Measurements from ENCODE around the gene CFHR5.
"Not testable (repeated sequence)": the region's sequence is repeated elsewhere in the genome, so short reads cannot be mapped to it uniquely, and the experiment has no call there.

CFHR5 gene

DNA sequence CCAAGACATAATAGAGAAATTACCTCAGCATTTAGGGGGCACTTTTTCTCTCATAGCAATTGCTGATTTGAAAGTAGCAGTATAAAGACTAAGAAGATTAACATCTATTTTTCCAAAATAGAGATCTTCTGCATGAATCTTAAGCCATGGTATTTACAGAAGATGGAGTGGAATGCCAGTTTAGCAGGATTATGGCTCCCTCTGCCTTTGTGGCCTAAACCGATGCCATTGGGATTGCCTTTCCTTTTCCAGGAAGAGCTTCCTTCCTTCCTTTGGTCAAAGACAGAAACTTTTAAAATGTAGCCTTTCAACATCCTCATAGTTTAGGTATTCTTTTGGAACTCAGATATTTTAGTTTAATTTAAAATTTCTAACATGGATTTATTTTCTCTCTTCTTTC is 39.4 kb downstream of the CFHR5 start:
- TF ChIP-seq, protein P1, sequence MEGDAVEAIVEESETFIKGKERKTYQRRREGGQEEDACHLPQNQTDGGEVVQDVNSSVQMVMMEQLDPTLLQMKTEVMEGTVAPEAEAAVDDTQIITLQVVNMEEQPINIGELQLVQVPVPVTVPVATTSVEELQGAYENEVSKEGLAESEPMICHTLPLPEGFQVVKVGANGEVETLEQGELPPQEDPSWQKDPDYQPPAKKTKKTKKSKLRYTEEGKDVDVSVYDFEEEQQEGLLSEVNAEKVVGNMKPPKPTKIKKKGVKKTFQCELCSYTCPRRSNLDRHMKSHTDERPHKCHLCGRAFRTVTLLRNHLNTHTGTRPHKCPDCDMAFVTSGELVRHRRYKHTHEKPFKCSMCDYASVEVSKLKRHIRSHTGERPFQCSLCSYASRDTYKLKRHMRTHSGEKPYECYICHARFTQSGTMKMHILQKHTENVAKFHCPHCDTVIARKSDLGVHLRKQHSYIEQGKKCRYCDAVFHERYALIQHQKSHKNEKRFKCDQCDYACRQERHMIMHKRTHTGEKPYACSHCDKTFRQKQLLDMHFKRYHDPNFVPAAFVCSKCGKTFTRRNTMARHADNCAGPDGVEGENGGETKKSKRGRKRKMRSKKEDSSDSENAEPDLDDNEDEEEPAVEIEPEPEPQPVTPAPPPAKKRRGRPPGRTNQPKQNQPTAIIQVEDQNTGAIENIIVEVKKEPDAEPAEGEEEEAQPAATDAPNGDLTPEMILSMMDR (conservative IDR thresholded peaks at IDR 0.05; ENCODE audit: low read depth) = no peak
- CTCF ChIA-PET = no interaction called here
- POLR2A ChIA-PET (ENCODE audit: low non-redundant PET) = no interaction called here
- no peak for DNase-seq (ENCODE audit: low spot score)
- no peak overlapping the region for H3K27ac ChIP-seq

DNA sequence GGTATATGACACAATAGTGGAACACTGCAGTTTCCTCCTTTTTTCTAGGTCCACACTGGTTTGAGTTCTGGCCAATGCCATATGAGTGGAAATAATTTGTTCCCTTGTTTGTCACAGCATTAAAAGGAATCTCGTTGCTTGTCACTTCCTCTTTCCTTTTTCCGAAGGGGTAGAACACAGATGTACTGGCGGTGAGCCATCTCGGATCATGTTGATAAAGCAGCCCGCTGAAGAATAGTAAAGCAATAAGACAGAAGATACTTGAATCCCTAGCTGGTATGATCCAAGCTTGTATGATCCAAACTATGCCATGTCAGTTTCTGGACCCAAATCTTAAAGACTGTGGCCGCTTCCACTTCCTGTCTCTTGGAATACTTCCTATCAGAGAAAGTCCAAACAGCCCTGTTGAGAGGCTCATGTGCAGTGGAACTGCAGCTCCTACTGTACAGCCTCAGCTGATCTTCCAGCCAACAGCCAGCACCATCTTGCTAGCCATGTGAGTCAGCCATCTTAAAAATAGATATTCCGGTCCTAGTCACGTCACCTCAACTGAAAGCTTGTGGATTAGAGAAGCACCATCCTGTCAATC is 40.3 kb downstream of the CFHR5 start:
- no peak overlapping the region for H3K27ac ChIP-seq
- DNase-seq (ENCODE audit: low spot score) = no peak
- TF ChIP-seq, protein P1 (conservative IDR thresholded peaks at IDR 0.05; ENCODE audit: low read depth) = no peak
- ChIA-PET POLR2A (ENCODE audit: low non-redundant PET) (no interaction called here), CTCF (no interaction called here)

DNA sequence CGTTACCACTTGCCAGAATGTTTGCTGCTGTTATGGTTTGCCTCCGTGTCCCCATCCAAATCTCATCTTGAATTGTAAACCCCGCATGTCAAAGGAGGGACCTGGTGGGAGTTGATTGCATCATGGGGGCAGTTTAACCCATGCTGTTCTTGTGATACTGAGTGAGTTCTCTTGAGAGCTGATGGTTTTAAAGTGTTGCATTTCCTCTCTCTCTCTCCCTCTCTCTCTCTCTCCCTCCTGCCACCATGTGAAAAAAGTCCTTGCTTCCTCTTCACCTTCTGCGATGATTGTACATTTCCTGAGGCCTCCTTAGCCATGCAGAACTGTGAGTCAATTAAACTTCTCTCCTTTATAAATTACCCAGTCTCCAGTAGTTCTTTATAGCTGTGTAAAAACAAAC is 44.4 kb downstream of the CFHR5 start:
- TF ChIP-seq, protein P1 (conservative IDR thresholded peaks at IDR 0.05; ENCODE audit: low read depth) = no peak
- ChIA-PET POLR2A (ENCODE audit: low non-redundant PET) (no interaction called here), CTCF (no interaction called here)
- DNase-seq (ENCODE audit: low spot score) = no peak
- H3K27ac ChIP-seq = no peak overlapping the region

DNA sequence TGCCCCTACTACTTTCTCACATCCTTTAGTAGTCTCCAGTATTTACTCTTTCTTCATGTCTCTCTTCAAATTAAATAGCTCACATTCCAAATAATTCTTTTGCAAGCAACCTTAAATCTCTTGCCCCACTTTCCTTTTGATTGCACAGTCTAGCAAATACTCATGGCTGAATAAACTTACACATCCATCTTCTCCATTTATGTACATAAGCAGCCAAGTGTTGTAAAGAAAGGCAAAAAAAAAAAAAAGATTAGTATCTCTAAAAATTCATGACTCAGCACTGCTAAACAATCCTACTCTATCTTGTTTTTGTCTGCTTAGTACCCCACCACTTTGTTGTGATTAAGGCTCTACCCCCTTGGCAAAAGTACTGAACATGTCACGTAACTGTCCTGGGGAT is 47.1 kb downstream of the CFHR5 start:
- ChIA-PET CTCF (interaction anchor here (0.6 kb wide), 1 partner anchor 67 kb away, joined by 5 read pairs; no protein-coding TSS in a partner anchor), POLR2A (ENCODE audit: low non-redundant PET) (no interaction called here)
- no peak overlapping the region for H3K27ac ChIP-seq
- TF ChIP-seq, protein P1 (conservative IDR thresholded peaks at IDR 0.05; ENCODE audit: low read depth) = no peak
- DNase-seq (ENCODE audit: low spot score) = no peak

DNA sequence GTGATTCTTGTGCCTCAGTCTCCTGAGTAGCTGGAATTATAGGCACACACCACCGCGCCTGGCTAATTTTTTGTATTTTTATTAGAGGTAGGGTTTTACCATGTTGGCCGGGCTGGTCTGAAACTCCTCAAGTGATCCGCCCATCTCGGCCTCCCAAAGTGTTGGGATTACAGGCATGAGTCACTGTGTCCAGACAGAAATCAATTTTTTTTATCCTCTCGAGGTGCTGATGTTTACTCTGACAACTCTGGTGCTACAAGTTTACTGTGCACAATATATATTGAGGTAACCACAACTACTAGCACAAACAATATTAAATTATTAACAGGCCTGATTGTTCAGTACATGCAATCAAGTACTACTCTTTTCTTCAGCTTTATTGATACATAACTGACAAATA is 50.0 kb downstream of the CFHR5 start:
- ChIA-PET POLR2A (ENCODE audit: low non-redundant PET) (no interaction called here), CTCF (interaction anchor here (0.6 to 0.8 kb wide), 3 partner anchors 40 to 1011 kb away, joined by 4 to 5 read pairs (median 4); no protein-coding TSS in a partner anchor)
- DNase-seq (ENCODE audit: low spot score) = no peak
- TF ChIP-seq, protein P1 (conservative IDR thresholded peaks at IDR 0.05; ENCODE audit: low read depth) = no peak
- no peak overlapping the region for H3K27ac ChIP-seq

DNA sequence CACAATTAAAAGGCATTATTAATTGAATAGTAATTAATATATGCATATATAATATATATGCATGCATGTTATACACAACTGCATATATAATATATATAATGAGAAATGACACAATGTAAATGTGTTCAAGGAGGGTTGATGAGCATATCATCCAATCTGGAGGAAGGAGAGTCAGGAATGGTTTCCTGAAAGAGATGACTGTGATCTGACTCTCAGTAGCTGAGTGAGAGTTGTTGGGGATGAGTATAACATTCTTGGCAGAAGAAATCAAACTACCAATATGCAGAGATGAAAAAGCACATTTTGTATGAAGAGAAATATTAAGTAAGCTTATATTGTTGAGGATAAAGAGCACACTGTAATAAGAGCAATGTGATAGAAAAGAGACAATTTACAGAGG is 52.4 kb downstream of the CFHR5 start:
- DNase-seq (ENCODE audit: low spot score) = no peak
- no peak overlapping the region for H3K27ac ChIP-seq
- ChIA-PET CTCF (no interaction called here), POLR2A (ENCODE audit: low non-redundant PET) (no interaction called here)
- TF ChIP-seq, protein P1 (conservative IDR thresholded peaks at IDR 0.05; ENCODE audit: low read depth) = no peak

DNA sequence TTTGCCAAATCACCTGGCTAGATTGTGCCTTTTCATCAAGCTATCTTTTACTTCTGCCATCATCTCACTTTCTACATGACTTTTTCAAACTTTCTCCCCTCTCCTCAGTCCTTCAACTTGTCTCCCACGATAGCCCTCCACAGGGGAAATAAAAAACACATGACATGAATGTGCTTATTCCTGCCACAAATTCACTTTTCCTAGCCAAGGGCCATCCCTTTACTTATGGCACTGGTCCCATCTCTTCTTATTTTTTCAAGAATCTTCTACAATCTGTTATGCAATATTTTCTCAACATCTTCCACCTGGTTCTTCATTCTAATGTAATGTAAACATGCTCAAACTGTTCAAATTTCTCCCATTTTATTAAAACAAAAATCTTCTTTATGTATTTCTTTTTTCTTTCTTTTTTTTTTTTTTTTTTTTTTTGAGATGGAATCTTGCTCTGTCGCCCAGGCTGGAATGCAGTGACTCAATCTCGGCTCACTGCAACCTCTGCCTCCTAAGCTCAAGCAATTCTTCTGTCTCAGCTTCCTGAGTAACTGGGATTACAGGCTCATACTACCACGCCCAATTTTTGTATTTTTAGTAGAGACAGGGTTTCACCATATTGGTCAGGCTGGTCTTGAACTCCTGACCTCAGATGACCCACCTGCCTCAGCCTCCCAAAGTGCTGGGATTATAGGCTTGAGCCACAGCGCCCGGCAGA is 57.4 kb downstream of the CFHR5 start:
- POLR2A ChIA-PET (ENCODE audit: low non-redundant PET); DNase-seq (ENCODE audit: low spot score); H3K27ac ChIP-seq: not testable (repeated sequence)
- CTCF ChIA-PET = interaction anchor here (0.6 to 0.7 kb wide), 3 partner anchors 326 to 1311 kb away, joined by 3 read pairs; no protein-coding TSS in a partner anchor

All from RWPE1 (cell line).